Pulmonary artery endothelial cell (primary cell): Measurements from ENCODE around the gene SBF1. TPM values are rescaled to one million over a fixed set of nuclear protein-coding genes. Genes with fewer than 3 reads are reported as not detected.
"Not testable (repeated sequence)": the region's sequence is repeated elsewhere in the genome, so short reads cannot be mapped to it uniquely, and the experiment has no call there.

ENCODE experiments used
- DNase-seq: peaks from one replicate; pipeline ENCODE4 v3.0.0-alpha.2; 2011; ENCODE audit warnings: low read depth, low spot score
- total RNA-seq: library from RNA; depleted of rRNA; stranded (reverse); fragments of >200 nt; gene quantifications from 2 replicates; pipeline ENCODE4 v1.2.3, GENCODE V29; 2014

Gene SBF1
- total RNA-seq, 1 donor from 2014 or later, result 42.0 TPM

- DNase-seq, result not testable (repeated sequence)
Observed at GRCh38 chr22:50432877-50433510, 41.8 kb downstream of the SBF1 start.

DNA sequence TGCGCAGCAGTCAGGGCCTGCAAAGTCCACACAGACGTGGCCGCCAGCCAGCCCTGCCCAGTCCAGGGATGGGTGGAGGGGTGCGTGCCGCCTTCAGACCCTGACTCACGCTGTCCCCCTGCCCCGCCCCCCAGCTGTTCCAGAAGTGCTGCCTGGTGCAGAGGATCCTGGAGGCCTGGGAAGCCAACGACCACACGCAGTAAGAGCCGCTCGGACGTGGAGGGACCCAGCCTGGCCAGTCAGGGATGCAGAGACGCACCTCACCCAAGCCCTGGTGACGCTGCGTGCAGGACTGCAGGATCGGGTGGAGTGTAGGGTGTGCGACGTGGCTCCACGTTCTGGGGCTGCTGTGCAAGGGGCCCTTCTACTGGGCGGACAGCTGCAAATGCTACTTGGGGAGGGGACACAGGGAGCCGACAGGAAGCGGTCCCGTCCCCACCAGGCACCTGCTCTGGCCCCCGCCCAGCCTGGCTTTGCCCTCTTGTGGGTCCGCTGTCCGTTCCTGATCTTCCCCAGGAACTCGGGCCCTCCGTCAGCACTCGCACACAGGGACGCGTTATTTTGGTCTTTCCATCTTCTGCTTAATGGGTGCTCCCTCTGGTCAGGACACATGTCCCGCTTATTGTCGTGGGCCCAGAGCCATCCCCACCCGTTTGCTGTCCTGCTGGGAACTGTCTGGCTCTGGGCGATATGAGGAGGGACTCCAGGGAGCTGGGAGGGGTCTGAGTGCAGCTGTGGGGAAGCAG lies 42.5 kb downstream of the SBF1 start:
- DNase-seq, result no peak

DNA sequence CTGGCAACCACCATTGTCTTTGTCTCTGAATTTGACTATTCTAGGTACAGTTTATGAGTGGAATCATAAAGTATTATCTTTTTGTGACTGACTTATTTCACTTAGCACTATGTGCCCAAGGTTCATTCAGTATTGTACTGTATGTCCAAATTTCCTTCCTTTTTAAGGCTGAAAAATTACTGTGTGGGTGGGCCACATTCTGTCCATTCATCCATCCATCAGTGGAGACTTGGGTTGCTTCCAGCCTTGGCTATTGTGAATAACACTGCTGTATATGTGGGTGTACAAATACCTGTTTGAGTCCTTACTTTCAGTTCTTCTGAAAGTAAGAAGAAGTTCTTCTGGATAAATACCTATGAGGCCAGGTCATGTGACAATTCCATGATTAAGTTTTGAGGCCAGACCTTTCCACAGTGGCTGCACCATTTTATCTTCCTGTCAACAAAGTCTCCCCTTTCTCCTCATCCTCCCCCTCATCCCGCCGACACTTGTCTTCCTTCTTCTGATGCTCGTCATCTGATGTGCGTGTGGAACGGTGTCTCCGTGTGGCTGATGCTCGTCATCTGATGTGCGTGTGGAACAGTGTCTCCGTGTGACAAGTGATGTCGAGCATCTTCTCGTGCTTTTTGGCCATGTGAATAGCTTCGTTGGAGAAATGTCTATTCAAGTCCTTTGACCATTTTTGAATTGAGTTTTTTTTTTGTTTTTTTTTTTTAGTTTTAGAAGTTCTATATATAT lies 49.5 kb downstream of the SBF1 start:
- no peak for DNase-seq

DNA sequence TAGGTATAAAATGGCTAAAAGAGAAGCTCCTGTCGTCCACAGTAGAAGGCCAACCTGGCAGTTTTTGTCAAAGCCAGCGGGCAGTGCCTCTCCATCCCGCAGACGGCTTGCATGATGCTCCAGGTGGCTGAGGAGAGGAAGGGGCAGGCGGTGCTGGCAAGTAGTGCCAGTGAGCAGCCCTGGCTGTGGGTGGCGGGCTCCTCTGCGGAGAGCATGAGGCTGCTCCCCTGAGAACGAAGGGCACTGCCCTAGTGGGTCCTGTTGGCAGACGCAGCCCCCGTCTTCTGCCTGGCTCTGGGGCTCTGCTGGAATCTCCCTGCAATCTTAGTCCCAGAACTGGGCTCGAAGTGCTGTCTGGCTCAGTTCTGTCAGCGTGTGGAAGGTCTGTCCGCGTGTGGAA lies 50.9 kb downstream of the SBF1 start:
- no peak for DNase-seq

DNA sequence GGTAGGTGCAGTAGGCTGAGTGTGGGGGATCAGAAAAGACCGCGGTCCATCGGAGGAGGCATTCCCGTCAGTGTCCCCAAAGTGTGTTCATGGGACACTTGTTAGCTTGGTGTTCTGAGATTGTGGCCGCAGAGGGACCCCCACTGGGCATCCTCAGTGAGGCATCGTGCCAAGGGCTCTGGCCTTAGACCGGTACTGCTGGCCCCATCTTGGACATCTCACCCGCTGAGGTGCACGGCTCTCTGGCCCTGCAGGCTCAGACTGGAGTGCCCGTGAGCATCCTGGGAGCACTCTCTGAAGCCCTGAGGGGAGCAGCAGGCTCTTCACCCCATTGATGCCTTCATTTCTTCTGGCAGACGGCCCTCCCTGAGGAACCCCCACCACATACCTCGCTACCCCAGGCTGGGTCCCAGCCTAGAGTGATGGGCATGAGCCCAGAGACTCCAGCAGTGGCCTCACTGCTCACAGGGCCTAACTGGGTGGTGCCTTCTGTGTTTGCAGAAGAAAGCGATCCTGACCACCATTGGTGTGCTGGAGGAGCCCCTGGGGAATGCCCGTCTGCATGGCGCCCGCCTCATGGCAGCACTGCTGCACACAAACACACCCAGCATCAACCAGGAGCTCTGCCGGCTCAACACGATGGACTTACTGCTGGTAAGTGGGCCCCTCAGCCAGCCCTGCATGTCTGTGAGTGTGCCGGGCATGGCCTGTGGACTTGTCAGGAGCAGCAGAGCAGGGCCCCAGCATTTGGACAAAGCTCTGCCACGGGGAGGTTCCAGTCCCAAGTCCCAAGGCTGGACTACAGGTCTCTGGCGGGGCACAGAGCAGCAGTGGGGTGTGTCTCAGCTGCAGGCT lies 51.6 kb downstream of the SBF1 start:
- DNase-seq, result no peak

DNA sequence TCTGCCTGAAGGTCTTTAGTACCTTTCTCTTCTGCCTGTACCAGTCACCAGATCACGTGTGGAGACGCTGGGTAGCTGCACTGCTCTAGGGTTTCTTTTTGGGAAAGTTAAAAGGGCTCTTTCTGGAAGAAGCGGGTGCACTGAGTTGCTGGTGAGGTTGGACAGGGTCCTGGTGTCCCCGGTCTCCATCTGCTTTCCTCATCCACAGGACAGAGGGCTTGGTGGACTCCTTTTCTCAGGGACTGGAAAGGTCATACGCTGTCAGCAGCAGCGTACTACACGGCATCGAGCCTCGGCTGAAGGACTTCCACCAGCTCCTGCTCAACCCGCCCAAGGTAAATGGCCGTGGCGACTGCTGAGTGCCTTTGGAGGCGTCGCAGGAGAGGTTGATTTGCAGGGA lies 52.8 kb downstream of the SBF1 start:
- DNase-seq, result no peak

DNA sequence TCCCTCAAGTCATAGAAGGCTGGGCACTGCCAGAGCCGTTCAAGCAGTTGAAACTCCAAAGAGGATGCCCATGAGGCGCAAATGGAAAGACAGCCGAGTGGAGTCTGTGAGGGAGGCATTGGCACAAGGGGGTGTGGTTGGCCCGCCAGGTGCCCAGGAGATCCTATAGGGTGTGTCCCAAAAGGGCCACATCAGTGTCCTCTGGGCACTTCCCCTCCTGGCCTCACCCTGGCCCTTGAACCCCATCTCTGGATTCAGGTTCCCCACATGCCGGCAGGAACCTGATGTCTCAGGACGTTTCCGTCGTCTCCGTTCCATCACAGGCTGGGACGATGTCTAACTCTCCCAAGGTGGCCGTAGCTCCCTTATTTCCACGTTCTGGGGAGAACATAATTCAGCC lies 54.3 kb downstream of the SBF1 start:
- no peak for DNase-seq

DNA sequence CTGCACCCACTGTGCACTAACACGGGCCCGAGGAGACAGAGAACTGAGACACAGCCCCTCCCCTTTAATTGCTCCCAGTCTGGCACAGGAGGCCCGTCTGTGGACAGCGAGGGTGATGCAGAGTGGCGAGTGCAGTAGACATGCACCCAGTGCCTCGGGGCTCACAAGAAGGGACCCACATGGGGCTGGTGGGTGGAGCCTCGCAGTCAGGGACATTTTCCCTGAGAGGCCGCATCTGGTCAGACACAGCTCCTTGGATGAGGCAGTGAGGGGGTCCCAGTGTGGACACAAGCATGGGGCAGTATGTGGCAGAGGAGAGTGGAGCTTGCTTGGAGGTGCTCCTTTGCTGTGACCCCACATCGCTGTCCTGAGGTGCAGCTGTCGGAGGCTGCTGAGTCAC lies 54.8 kb downstream of the SBF1 start:
- no peak for DNase-seq

- DNase-seq, result no peak
Observed at GRCh38 chr22:50419116-50419515, 55.7 kb downstream of the SBF1 start.

GRCh38 chr22:50418624-50419023 lies 56.2 kb downstream of the SBF1 start:
- no peak for DNase-seq

DNA sequence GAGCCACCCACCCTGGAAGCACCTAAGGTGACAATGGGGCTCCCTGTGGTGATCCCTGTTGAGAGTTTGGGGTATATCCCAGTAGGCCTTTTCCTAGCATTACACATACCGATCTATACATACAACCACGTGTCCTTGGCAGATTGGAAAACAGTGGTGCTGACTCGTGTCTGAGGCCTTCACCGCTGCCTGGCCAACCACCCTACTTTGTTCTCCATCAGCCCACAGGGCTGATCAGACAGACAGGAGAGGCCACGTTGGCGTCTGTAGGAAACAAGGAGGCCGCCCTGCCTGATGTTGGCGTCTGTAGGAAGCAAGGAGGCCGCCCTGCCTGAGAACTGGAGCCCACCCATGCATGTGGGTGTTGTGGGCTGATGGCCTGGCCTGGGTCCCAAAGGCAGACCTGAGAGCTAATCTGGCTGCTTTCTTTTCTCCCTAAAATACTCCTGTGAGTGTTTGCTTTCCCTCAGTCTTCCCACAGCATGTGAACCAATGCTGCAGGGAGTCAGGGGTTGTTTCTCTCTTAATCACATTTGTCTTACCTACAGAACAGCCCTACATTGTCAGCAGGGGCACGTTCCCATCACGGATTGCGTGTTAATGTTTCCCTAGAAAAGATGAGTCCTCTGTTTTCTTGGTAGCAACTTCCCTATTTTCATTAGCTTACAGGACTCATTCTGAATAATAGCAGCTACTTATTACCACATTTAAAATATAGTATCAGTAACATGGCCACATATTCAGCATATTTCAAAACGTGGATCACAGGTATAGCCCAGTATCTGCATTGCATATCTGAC lies 57.2 kb downstream of the SBF1 start:
- no peak for DNase-seq

DNA sequence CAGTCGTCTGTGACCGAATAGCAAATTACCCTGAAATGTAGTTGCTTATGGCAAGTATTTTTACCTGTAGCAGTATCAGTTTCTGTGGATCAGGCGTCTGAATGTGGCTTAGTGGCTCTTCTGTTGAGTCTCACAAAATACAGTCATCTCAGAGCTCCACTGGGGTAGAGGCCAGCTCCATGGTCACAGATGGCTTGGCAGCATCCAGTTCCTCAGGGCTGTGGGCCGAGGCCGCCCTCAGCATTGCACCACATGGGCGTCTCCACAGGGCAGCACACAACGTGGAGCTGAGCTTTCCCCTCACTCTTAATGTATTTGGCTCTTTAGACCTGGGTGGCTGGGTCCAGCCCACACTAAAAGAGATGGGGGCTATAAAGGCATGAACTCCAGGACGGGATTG lies 57.8 kb downstream of the SBF1 start:
- no peak for DNase-seq

- no peak for DNase-seq
Observed at GRCh38 chr22:50415426-50415825, 59.4 kb downstream of the SBF1 start.

DNA sequence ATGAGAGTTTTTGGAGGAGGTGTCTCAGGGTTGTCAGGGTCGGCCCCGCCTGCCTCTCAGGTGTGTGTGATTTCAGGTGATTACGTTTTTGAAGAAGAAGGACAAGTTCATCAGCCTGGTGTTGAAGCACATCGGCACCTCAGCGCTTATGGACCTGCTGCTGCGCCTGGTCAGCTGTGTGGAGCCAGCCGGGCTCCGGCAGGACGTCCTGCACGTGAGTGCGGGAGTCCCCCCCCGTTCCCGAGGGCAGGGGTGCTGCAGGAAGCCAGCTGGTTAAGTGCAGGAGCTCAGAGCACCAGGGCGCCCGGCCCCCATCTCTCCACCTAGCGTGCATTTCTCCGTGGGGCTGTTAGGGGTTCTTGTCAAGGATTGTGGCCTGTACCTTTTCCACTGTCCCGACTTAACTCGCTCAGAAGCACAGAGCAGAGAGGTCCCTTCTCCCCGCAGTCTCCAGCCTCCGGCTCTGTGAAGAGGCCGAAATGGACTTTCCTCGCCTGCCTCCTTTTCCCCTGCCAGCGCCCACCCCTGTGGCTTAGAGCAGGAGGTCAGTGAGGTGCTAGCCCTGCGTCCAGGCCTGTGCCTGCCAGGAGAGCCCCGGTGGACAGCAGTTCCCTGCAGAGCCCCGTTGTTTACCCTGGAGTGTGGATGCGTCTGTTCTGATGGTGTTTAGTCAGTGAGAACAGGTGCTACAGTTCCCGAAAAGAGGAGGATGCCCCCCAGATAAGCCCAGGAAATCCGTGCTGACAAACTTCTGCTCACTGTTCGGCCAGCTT lies 60.2 kb downstream of the SBF1 start:
- DNase-seq, result no peak

- DNase-seq, result not testable (repeated sequence)
Observed at GRCh38 chr22:50408954-50409353, 65.9 kb downstream of the SBF1 start.

DNA sequence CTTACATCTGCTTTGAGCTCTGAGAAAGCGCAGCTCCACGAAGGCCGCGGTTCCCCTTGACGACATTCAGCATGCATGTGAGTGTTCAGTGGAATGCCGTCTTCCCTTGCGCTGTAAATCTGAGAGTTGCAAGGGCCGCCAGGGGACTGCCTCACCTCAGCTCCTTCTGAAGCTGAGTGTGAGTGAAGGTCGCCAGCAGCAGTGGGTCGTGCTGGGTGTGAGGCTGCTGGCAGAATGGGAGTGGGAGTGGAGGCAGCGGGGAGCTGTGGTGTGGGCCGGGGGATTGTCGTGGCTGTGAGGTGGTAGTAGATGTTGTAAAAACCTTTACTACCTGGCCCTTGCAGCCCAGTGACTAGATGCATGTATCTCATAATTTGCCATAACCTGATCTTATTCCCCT lies 66.5 kb downstream of the SBF1 start:
- DNase-seq, result no peak

- DNase-seq, result no peak
Observed at GRCh38 chr22:50406416-50407170, 68.2 kb downstream of the SBF1 start.

GRCh38 chr22:50403701-50404101 lies 71.1 kb downstream of the SBF1 start:
- peak; percentile 43 for DNase-seq

DNA sequence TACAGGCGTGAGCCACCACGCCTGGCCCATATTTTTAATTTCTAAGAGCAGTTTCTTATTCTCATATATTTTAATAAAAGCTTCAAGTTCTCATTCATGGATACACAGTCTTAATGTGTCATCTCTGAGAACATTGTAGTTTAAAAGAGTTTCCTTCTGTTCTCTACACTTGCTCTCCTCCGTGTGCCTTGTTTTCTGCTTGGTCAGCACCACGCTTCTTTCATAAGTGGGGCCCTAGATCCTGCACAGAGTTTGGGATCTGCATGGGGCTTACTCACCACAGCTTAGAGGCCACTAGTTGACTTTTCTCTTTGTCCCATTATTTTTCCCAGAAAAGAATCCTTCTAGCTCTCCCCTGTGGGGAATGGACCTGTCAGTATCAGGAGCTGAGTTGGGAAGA lies 72.9 kb downstream of the SBF1 start:
- no peak for DNase-seq
